ENCODE data around the gene TRPC3.
A peak's percentile ranks its signal among the peaks of the same experiment; 100 is the strongest.

TRPC3 gene

DNA sequence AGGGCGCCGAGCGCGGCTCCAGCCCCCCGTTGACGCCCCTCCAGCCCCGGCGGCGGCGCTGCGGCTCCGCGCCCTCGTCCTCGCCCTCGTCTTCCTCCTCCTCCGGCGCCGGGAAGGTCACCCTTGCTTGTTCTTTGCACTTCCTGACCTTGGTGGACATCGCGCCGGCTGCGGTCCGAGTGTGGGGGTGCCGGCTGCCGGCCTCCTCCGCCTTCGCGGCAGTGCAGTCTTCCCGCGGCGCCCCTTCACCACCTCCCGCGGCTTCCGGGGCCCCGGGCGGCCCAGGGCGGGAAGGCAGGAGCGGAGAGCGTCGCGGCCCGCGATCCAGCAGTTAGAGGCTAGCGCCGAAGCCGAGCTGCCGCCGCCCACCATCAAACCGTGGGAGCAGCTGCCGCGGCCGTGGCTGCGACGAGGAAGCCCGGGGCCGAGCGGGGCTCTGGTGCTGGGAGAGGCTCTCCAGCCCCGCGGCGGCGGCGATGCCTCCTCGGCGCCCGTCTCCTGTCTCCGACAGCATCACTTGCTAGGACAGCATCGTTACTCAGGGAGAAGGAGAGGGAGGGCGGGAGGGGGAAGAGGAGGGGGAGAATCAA, at the start of gene TRPC3:
TRPC3 (minus strand) TSS at position 540 of the 590 bp plus-strand sequence; CDS start at position 160, 380 bp downstream.
- DNase-seq, result no peak

- no peak for DNase-seq
Measured at GRCh38 chr4:122000849-122001248, 49.0 kb upstream of the TRPC3 start.

DNA sequence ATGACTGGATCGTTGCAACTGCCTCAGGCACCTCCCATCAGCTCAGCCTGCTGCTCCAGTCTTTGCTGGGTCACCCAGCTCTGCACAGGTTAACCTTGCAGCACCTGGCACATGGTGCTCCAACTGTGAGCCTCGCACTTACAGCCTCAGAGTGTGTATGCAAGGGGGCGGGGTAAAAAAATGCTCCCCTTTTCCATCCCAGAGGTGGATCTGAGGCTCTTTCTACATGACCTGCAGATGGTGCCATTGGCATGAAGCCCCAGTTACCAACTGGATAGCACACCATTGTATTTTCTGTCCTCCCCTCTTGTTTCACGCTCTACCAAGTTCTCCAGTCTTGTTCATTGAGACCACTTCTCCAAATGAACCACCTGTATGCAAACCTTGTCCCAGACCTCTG, 46.2 kb upstream of the TRPC3 start:
- DNase-seq, result no peak

DNA sequence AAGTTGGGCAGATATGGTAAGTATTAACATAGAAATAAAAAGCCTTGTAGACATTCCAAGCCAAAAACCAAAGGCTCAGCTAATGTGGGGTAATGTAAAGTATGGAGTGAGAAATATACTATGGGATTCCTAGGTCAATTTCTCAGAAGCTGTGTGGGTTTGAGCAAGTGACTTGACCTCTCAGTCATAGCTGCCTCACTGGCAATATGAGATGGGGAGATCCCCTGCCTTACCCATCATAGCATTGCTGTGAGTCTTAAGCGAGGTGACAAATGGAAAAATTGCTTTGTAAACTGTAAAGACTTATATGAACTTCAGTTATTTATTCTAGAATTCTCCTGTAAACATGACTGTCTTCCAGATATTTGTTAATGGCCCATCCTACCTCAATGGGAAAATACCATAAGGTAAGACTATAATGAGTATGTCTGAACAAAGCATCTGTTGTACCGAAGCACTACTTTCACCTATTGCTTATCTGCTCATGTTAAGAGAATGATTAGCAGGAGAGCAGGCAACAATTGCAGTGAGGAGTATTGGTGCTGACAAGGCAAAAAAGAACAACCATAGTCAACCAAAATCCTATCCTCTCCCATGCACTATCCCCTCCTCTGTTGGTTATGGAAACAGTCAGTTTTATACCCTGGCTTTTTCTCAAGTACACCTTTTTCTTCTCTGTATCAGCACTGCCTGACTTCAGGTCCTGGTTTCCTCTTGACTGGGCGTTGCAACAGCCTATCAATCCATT, 44.1 kb upstream of the TRPC3 start:
- DNase-seq, result no peak

- DNase-seq, result no peak
Measured at GRCh38 chr4:121991968-121992367, 40.1 kb upstream of the TRPC3 start.

- DNase-seq, result no peak
Measured at GRCh38 chr4:121990489-121990888, 38.6 kb upstream of the TRPC3 start.

- no peak for DNase-seq
Measured at GRCh38 chr4:121989715-121990114, 37.9 kb upstream of the TRPC3 start.

GRCh38 chr4:121988950-121989349, 37.1 kb upstream of the TRPC3 start:
- DNase-seq, result no peak

- no peak for DNase-seq
Measured at GRCh38 chr4:121980643-121981042, 28.8 kb upstream of the TRPC3 start.

- DNase-seq, result no peak
Measured at GRCh38 chr4:121978172-121978516, 26.3 kb upstream of the TRPC3 start.

DNA sequence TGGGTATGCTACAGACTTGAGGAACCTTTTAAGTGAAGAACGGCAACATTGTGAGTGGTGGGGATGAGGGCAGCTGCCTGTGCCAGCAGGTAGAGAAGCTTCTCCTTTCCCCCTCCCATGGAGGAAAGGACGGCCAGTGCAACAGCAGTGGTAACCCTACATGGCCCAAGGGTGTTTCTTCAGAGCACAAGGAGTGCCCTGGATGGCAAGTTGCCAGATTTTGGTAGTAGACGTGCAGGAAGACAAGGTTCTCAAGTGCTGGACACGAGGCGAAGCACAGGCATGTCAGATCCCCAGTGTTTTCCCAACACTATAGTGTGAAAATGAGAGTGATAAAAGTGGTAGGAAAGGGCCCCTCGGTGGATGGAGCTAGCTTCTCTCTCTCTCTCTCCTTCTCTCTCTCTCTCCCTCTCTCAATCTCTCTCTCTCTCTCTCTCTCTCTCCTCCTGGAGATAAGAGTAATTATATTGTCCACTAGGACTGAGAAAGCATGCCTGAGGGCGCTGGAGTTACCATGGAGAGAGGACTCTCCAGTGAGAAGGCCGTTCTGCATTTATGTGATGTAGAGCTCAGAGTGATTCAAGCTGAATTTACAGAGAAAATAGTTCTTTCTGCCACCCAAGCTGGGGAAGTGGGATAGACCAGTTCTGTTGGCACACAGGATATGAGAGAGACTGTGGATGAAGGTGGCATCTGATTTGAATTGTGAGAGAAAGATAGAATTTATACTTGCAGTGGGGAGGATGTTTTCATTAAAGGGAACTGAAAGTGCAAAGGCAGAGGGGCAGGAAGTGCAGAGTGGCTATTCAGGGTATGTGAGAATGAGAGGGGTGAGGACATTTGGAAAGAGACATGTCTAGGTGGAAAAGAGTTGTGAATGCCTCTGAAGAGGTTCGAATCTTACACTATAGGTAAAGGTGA, 25.7 kb upstream of the TRPC3 start:
- no peak for DNase-seq

DNA sequence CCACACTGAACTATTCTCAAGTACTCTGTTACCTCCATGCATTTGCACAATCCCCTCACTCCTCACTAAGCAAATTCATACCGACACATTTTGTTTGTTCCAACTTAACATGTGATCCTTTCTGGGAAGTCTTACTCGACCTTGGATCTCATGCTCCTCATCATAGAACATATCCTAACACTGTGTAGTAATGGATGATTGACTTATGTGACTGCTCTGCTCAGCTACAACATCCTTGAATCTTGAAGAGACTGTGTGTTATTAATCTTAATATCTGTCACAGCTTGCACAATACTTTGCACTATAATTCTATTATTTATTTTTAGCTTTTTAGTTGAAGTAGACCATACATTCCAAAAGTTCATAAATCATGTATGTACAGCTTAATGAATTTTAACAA, 23.9 kb upstream of the TRPC3 start:
- DNase-seq, result no peak

GRCh38 chr4:121973816-121974215, 22.0 kb upstream of the TRPC3 start:
- DNase-seq, result no peak

GRCh38 chr4:121968859-121969258, 17.0 kb upstream of the TRPC3 start:
- DNase-seq, result no peak

DNA sequence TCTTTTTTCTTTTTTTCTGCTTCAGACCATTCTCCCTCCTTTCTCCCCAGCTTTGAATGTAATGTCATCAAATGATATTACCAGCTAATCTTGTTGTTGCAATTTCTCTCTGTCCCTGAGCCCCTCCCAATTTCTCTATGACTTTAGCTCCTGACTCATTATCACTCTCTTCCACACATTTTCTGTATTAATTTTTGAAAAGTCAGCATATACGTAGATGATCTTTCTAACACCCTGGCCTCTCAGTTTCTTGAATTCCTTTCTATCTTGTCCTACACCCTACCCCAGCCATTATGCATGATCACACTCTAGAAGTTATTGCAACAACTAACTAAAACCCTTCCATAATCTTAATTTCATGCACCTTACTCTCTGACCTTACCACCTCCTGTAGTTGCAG, 13.1 kb upstream of the TRPC3 start:
- no peak for DNase-seq

- DNase-seq, result no peak
Measured at GRCh38 chr4:121960818-121961217, 9.0 kb upstream of the TRPC3 start.

DNA sequence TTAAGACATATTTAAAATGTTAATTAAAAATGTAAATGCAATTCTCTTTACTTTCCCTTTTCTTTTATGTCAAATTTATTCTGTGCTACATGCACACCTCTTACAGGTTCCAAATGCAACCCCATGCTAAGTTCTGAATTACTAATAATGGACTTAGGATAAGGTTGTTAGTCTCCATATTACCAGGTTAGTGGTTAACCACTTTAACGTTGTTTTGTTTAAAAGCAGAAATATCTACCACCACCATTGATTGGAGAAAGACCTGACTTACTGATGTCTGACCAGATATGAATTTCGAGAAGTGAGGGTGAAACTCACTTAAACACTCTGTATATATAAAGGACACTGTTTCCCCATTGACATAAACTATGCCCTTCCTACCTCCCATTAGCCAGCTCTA, 6.9 kb upstream of the TRPC3 start:
- no peak for DNase-seq

DNA sequence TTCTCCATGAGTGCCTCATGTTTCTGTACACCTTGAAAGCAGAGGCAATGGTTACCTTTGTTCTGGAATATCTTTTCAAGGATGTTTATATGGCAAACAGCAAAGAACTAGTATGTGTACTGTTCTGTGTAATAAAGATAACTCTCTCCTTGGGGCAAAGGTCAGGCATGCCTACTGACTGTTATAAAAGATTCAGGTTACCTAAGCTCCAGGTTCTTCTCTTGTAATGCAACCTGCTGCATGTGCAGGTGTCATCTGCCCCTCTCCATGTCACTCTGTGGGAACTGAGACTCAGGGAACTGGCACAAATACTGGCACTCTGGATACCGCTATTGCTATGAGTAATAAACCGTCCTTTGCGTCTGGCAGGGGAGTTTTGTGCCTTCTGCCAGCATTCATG, 5.4 kb upstream of the TRPC3 start:
- DNase-seq, result no peak

GRCh38 chr4:121953860-121954259, 2.0 kb upstream of the TRPC3 start:
- no peak for DNase-seq

- DNase-seq, result no peak
Measured at GRCh38 chr4:121952290-121952689, 430 bp upstream of the TRPC3 start.

DNA sequence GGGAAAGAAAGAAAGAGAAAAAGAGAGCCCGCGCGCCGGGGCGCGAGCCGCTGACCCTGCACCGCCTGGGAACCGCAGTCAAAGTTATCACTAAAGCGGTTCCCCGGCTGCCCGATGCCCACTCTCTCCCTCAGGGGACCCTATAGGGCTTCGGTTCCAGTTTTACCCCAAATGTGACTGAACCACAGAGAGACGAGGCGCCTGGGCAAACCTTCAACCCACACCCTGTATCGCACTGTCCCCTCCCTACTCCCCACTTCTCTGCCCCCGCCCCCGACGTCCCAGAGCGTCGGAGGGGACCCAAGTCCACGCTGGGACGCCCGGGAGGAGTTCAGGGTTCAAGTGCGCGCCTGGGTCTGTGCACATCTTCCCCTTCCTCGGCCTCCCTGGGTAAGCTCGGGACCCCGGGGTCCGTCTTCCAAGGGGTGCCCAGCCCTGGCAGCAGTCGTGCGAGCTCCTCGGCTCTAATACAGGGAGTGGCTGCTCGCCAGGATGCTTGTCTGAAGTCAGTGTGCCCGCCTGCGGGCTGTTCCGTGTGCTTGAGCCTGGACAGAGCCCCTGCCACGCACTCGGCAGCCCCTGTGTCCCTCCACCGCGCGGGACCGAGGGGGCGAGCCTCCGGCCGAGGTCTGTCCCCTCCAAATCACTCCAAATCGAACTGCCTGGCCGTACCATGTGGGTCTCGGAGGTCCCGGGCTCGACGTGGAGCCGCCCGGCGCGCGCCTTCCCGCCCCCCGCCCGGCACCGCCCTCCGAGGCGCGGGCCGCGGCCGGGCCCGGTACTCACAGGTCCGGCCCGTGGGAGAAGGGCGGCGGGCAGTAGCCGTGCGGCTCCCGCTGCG, 960 bp downstream of the TRPC3 start:
- DNase-seq, result no peak

DNA sequence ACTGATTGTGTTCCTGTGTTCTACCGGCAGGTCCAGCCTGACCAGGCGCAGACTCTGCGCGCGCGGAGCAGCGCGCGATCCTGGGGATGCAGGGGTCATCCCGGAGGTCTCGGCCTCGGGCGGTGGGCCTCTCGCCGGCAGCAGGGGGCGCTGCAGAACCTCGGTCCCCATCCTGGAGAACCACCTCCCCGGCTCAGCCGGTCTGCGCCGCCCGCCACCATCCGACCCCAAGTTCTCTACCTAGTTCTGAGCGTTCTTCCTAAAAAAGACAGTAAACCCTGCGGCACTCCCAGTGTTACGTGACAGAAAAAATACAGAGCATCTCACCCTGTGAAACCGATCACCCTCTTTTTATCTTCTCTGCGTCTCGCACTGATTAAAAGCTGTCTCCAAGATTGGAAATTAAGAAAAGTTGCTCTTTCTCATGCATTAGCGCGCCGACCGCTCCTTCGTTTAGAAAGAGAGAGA, 1.6 kb downstream of the TRPC3 start:
- peak; percentile 38 to 70 for DNase-seq

DNA sequence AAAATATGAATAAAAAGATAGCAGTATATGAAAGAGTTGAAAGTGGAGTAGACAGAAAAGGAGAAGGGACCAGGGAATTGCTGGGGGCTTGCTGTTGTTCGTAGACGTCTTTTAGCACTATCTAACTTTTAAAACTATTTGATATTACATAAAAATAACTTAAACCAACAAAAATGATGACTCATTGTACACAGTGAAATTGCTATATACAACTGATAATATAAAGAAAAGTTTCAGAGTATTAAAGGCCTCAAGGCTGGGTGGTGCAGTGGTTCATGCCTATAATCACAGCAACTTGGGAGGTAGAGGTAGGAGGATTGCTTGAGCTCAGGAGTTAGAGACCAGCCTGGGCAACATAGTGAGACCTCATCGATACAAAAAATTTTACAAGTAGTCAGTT, 5.2 kb downstream of the TRPC3 start:
- DNase-seq, result no peak

Measured in NCI-H1930 (cell line).